ENCODE data around the gene MYO1F.
A peak's percentile ranks its signal among the peaks of the same experiment; 100 is the strongest.
"Not testable (repeated sequence)": the region's sequence is repeated elsewhere in the genome, so short reads cannot be mapped to it uniquely, and the experiment has no call there.

MYO1F gene

GRCh38 chr19:8577247-8577646, at the start of gene MYO1F:
Gene MYO1F (minus strand): TSS chr19:8577442. CDS start chr19:8577309, 133 bp downstream.
- DNase-seq = peak; percentile 62

- no peak for DNase-seq
These were observed 49.6 kb upstream of the MYO1F start for GRCh38 chr19:8626842-8627241.

GRCh38 chr19:8622886-8623285, 45.6 kb upstream of the MYO1F start:
- not testable (repeated sequence) for DNase-seq

GRCh38 chr19:8618751-8619150, 41.5 kb upstream of the MYO1F start:
- no peak for DNase-seq

GRCh38 chr19:8617984-8618383, 40.7 kb upstream of the MYO1F start:
- DNase-seq = no peak

GRCh38 chr19:8617325-8617724, 40.1 kb upstream of the MYO1F start:
- not testable (repeated sequence) for DNase-seq

- DNase-seq = no peak
These were observed 39.6 kb upstream of the MYO1F start for GRCh38 chr19:8616861-8617260.

- peak; percentile 63 for DNase-seq
These were observed 38.8 kb upstream of the MYO1F start for GRCh38 chr19:8615813-8616596.

- DNase-seq = no peak
These were observed 37.8 kb upstream of the MYO1F start for GRCh38 chr19:8615024-8615423.

- DNase-seq = no peak
These were observed 37.2 kb upstream of the MYO1F start for GRCh38 chr19:8614455-8614854.

GRCh38 chr19:8612807-8613171, 35.5 kb upstream of the MYO1F start:
- DNase-seq = no peak

GRCh38 chr19:8611877-8612806, 34.9 kb upstream of the MYO1F start:
- DNase-seq = no peak

GRCh38 chr19:8611391-8611876, 34.2 kb upstream of the MYO1F start:
- no peak for DNase-seq

- no peak for DNase-seq
These were observed 33.7 kb upstream of the MYO1F start for GRCh38 chr19:8610936-8611300.

- DNase-seq = peak; percentile 43
These were observed 33.0 kb upstream of the MYO1F start, which contains the start of gene ADAMTS10 for GRCh38 chr19:8610041-8610935. Gene ADAMTS10 (minus strand): TSS chr19:8610715. CDS start chr19:8605710, 5,005 bp downstream.

- DNase-seq = peak; percentile 39
These were observed 32.2 kb upstream of the MYO1F start for GRCh38 chr19:8609279-8610040.

- DNase-seq = no peak
These were observed 31.7 kb upstream of the MYO1F start for GRCh38 chr19:8608941-8609278.

GRCh38 chr19:8607386-8607785, 30.1 kb upstream of the MYO1F start:
- no peak for DNase-seq

GRCh38 chr19:8605514-8605913, 28.3 kb upstream of the MYO1F start:
- DNase-seq = no peak

- no peak for DNase-seq
These were observed 24.6 kb upstream of the MYO1F start for GRCh38 chr19:8601796-8602195.

GRCh38 chr19:8600816-8601215, 23.6 kb upstream of the MYO1F start:
- DNase-seq = no peak

GRCh38 chr19:8600064-8600463, 22.8 kb upstream of the MYO1F start:
- no peak for DNase-seq

Data from CD4-positive, alpha-beta T cell treated with Interleukin-15 for 1 hour (primary cell).